GM10266 (cell line): ENCODE measurements around the gene FAP.

Source experiments
- DNase-seq: peaks from one replicate; pipeline ENCODE4 v3.0.0; 2012; ENCODE audit errors: extremely low spot score
- CTCF ChIP-seq: IDR thresholded peaks from 2 replicates; pipeline ENCODE4 v1.5.1; 2012; ENCODE audit warnings: mild to moderate bottlenecking, low read depth; ENCODE audit not compliant: control insufficient read depth, insufficient read depth; ENCODE audit errors: missing control alignments

FAP gene

GRCh38 chr2:162266460-162266760 is 23.2 kb upstream of the FAP start:
- TF ChIP-seq CTCF, result no peak
- DNase-seq, result no peak

- TF ChIP-seq CTCF, result no peak
- DNase-seq, result no peak
These were observed 22.6 kb upstream of the FAP start for GRCh38 chr2:162265666-162266459.

- TF ChIP-seq CTCF, result no peak
- peak; percentile 5 for DNase-seq
These were observed 18.0 kb upstream of the FAP start for GRCh38 chr2:162261032-162261945.

- no peak for DNase-seq
- no peak for TF ChIP-seq CTCF
These were observed 15.4 kb upstream of the FAP start for GRCh38 chr2:162258686-162259085.

- TF ChIP-seq CTCF, result no peak
- DNase-seq, result no peak
These were observed 14.9 kb upstream of the FAP start for GRCh38 chr2:162258169-162258568.

GRCh38 chr2:162257425-162257824 is 14.2 kb upstream of the FAP start:
- TF ChIP-seq CTCF, result no peak

GRCh38 chr2:162256591-162256991 is 13.3 kb upstream of the FAP start:
- no peak for TF ChIP-seq CTCF
- no peak for DNase-seq

More at GRCh38 chr2:162257425-162257824, 14.2 kb upstream of the FAP start:
- no peak for DNase-seq
